Measurements from ENCODE around the gene MBOAT7. TPM values are rescaled to one million over a fixed set of nuclear protein-coding genes. Genes with fewer than 3 reads are reported as not detected.

The MBOAT7 gene
- total and polyA plus RNA-seq, 2 donors (not counting 3 experiments of a cell fraction or from before 2014, with no cell fraction given) = 204 to 218 TPM

- Histone ChIP-seq H4K20me1 (replicated peaks; ENCODE audit: control insufficient read depth, extremely low read depth, insufficient read depth, low read length) (no peaks in the 10 kb centered on the region), H2AFZ (ENCODE audit: low read depth, low read length) (no peak overlapping the region), H3K4me2 (ENCODE audit: insufficient read depth, low read length) (no peak overlapping the region), H3K27ac (ENCODE audit: insufficient read depth, low read depth, low read length) (peak overlapping the region; percentile 4), H3K9ac (replicated peaks; ENCODE audit: extremely low read depth, insufficient read depth, low read length) (no peak overlapping the region), H3K27me3 (ENCODE audit: control insufficient read depth in 2 of 2, insufficient read depth in 2 of 2, low read length in 2 of 2) (no peaks in the 10 kb centered on the region), H3K79me2 (ENCODE audit: control insufficient read depth, insufficient read depth, low read length) (peaks cover 56% of the 10 kb centered on the region), H3K4me3 (replicated peaks in 1 of 3; ENCODE audit: insufficient read depth in 1 of 3, low read depth in 1 of 3, low read length in 3 of 3) (no peak overlapping the region), H3K4me1 (ENCODE audit: control insufficient read depth, extremely low read depth, insufficient read depth, low read length) (peaks cover 41% of the 10 kb centered on the region), H3K9me3 (replicated peaks; ENCODE audit: control insufficient read depth, insufficient read depth, low read length) (no peaks in the 10 kb centered on the region), H3K9me1 (replicated peaks; ENCODE audit: control insufficient read depth, extremely low read depth, insufficient read depth, low read length) (no peaks in the 10 kb centered on the region), H3K36me3 (ENCODE audit: control insufficient read depth in 2 of 2, extremely low read depth in 1 of 2, insufficient read depth in 2 of 2, low read length in 2 of 2) (peaks cover 28 to 40% of the 10 kb centered on the region in 2 experiments)
- dilution Hi-C loops (cut with MboI; ENCODE audit: extremely low pct_ligation_motif_present, low sequenced_read_pairs) = no loop called here
- no peak for FAIRE-seq
- intact Hi-C loops (cut with micrococcal nuclease) = no loop called here
- ChIA-PET POLR2A (interaction anchor here (1.1 to 1.7 kb wide), 2 partner anchors 19 to 71 kb away, joined by 5 read pairs; partner anchors contain the start of genes CNOT3 and MBOAT7), CTCF (interaction anchor here (0.8 to 1.7 kb wide), 3 partner anchors 17 to 24 kb away, joined by 3 to 4 read pairs (median 3); partner anchors contain the start of genes MBOAT7 and TSEN34)
- BruUV-seq (replicated peaks) = no TSS peak
- peak; percentile 48 for DNase-seq (ENCODE audit: low read depth, low spot score)
- TF ChIP-seq POLR2A (IDR thresholded peaks at IDR 0.05; ENCODE audit: low read depth, low read length) = peak; percentile 7
- peak; percentile 15 for TF ChIP-seq POLR2AphosphoS5 (IDR thresholded peaks at IDR 0.05; ENCODE audit: insufficient read depth, low read depth, low read length)
- TF ChIP-seq FOS (IDR thresholded peaks at IDR 0.05; ENCODE audit: borderline replicate concordance, insufficient read depth, low read length) = no peak
- TF ChIP-seq MYC (IDR thresholded peaks at IDR 0.05; ENCODE audit: low read depth, low read length) = no peak
Measured at GRCh38 chr19:54207983-54208783, 18.8 kb upstream of the MBOAT7 start.

- peaks cover 46% of the 10 kb centered on the region for H3K4me1 ChIP-seq (ENCODE audit: control insufficient read depth, extremely low read depth, insufficient read depth, low read length)
- no peak overlapping the region for H3K9ac ChIP-seq (replicated peaks; ENCODE audit: extremely low read depth, insufficient read depth, low read length)
- dilution Hi-C loops (cut with MboI; ENCODE audit: extremely low pct_ligation_motif_present, low sequenced_read_pairs) (no loop called here), intact Hi-C loops (cut with micrococcal nuclease) (no loop called here)
- POLR2A ChIA-PET = interaction anchor here (1.7 kb wide), 1 partner anchor 18 kb away, joined by 5 read pairs; the partner anchor contains the start of gene MBOAT7
- peaks cover 33 to 46% of the 10 kb centered on the region in 2 experiments for H3K36me3 ChIP-seq (ENCODE audit: control insufficient read depth in 2 of 2, extremely low read depth in 1 of 2, insufficient read depth in 2 of 2, low read length in 2 of 2)
- no peaks in the 10 kb centered on the region for H4K20me1 ChIP-seq (replicated peaks; ENCODE audit: control insufficient read depth, extremely low read depth, insufficient read depth, low read length)
- H3K9me3 ChIP-seq (replicated peaks; ENCODE audit: control insufficient read depth, insufficient read depth, low read length) = no peaks in the 10 kb centered on the region
- no peak overlapping the region for H3K27ac ChIP-seq (ENCODE audit: insufficient read depth, low read depth, low read length)
- no TSS peak for BruUV-seq (replicated peaks)
- H3K4me2 ChIP-seq (ENCODE audit: insufficient read depth, low read length) = no peak overlapping the region
- TF ChIP-seq MYC (IDR thresholded peaks at IDR 0.05; ENCODE audit: low read depth, low read length) (no peak), MAX (IDR thresholded peaks at IDR 0.05; ENCODE audit: insufficient read depth, insufficient read length) (no peak), JUN (IDR thresholded peaks at IDR 0.05; ENCODE audit: borderline replicate concordance, insufficient read depth, insufficient read length, low read depth) (no peak), FOS (IDR thresholded peaks at IDR 0.05; ENCODE audit: borderline replicate concordance, insufficient read depth, low read length) (no peak), POLR2AphosphoS5 (IDR thresholded peaks at IDR 0.05; ENCODE audit: insufficient read depth, low read depth, low read length) (no peak), CTCF (IDR thresholded peaks at IDR 0.05; ENCODE audit: extremely low read depth in 1 of 2, insufficient read depth in 1 of 2, low read depth in 1 of 2, low read length in 2 of 2) (no peak), EZH2 (IDR thresholded peaks at IDR 0.05; ENCODE audit: borderline replicate concordance, low read depth, low read length, severe bottlenecking) (no peak), GATA2 (IDR thresholded peaks at IDR 0.05; ENCODE audit: insufficient read depth, insufficient read length, low read depth, low read length) (no peak), POLR2A (IDR thresholded peaks at IDR 0.05; ENCODE audit: low read depth, low read length) (no peak)
- H3K4me3 ChIP-seq (replicated peaks in 1 of 3; ENCODE audit: insufficient read depth in 1 of 3, low read depth in 1 of 3, low read length in 3 of 3) = no peak overlapping the region
- DNase-seq (ENCODE audit: low read depth, low spot score) (no peak), FAIRE-seq (no peak)
- CTCF ChIA-PET = interaction anchor here (1.3 to 1.7 kb wide), 2 partner anchors 17 to 25 kb away, joined by 3 to 4 read pairs; partner anchors contain the start of gene TSEN34
- H3K9me1 ChIP-seq (replicated peaks; ENCODE audit: control insufficient read depth, extremely low read depth, insufficient read depth, low read length) = no peaks in the 10 kb centered on the region
- H2AFZ ChIP-seq (ENCODE audit: low read depth, low read length) = no peak overlapping the region
- H3K79me2 ChIP-seq (ENCODE audit: control insufficient read depth, insufficient read depth, low read length) = peaks cover 62% of the 10 kb centered on the region
- H3K27me3 ChIP-seq (ENCODE audit: control insufficient read depth in 2 of 2, insufficient read depth in 2 of 2, low read length in 2 of 2) = no peaks in the 10 kb centered on the region
Measured at GRCh38 chr19:54207676-54207982, 18.2 kb upstream of the MBOAT7 start.
